Brain microvascular endothelial cell (primary cell): Measurements from ENCODE around the gene OR2G6.
"Not testable (repeated sequence)": the region's sequence is repeated elsewhere in the genome, so short reads cannot be mapped to it uniquely, and the experiment has no call there.

Source experiments
- DNase-seq: peaks from one replicate; pipeline ENCODE4 v3.0.0-alpha.2; 2020
- H3K27ac ChIP-seq: fragments of 250-450 bp; sonication (Bioruptor Pico); 2 replicates; pipeline ENCODE4 v1.5.1; 2020; ENCODE audit warnings: mild to moderate bottlenecking, moderate library complexity
- H3K27me3 ChIP-seq: fragments of 250-450 bp; sonication (Bioruptor Pico); replicated peaks from 2 replicates; pipeline ENCODE4 v1.5.1; 2020; ENCODE audit warnings: mild to moderate bottlenecking
- H3K36me3 ChIP-seq: fragments of 250-450 bp; sonication (Bioruptor Pico); replicated peaks from 2 replicates; pipeline ENCODE4 v1.5.1; 2020; ENCODE audit warnings: mild to moderate bottlenecking
- H3K4me3 ChIP-seq: 2 replicates; pipeline ENCODE4 v1.5.1; 2011; ENCODE audit warnings: low read depth, mild to moderate bottlenecking, control low read depth, low read length, moderate library complexity
- CTCF ChIP-seq: IDR thresholded peaks from 2 replicates; pipeline ENCODE4 v1.5.1; 2011; ENCODE audit warnings: low read depth, mild to moderate bottlenecking, moderate library complexity, low read length, control low read depth, inconsistent platforms; ENCODE audit errors: missing control alignments
- in situ Hi-C: cut with HindIII; loops from 2 replicates; pipeline ENCODE4 v1.10.0; 2017; ENCODE audit warnings: low sequenced_read_pairs, low pct_ligation_motif_present

OR2G6 gene

GRCh38 chr1:248521856-248522255 lies 14.0 kb downstream of the OR2G6 start:
- Histone ChIP-seq H3K27me3 (no peaks in the 10 kb centered on the region), H3K4me3 (no peak overlapping the region), H3K27ac (no peak overlapping the region), H3K36me3 (no peaks in the 10 kb centered on the region)
- in situ Hi-C loops, result no loop called here
- DNase-seq, result no peak
- no peak for TF ChIP-seq CTCF

GRCh38 chr1:248537449-248537848 lies 29.6 kb downstream of the OR2G6 start:
- H3K4me3 ChIP-seq, H3K27ac ChIP-seq, in situ Hi-C loops, H3K36me3 ChIP-seq, H3K27me3 ChIP-seq, DNase-seq: not testable (repeated sequence)

GRCh38 chr1:248547383-248547782 lies 39.5 kb downstream of the OR2G6 start:
- H3K36me3 ChIP-seq, in situ Hi-C loops, DNase-seq, H3K4me3 ChIP-seq, H3K27ac ChIP-seq, H3K27me3 ChIP-seq: not testable (repeated sequence)

GRCh38 chr1:248551027-248551426 lies 43.2 kb downstream of the OR2G6 start:
- DNase-seq, in situ Hi-C loops: not testable (repeated sequence)

GRCh38 chr1:248562672-248563071 lies 54.8 kb downstream of the OR2G6 start, which contains the start of gene OR2T29:
Gene OR2T29, minus strand, starts transcription at chr1:248562772. Its CDS starts 3,281 bp downstream, at chr1:248559491.
- in situ Hi-C loops, H3K27me3 ChIP-seq, H3K36me3 ChIP-seq, H3K4me3 ChIP-seq, H3K27ac ChIP-seq, DNase-seq: not testable (repeated sequence)

More at GRCh38 chr1:248551027-248551426, 43.2 kb downstream of the OR2G6 start:
- H3K36me3 ChIP-seq, H3K4me3 ChIP-seq, H3K27ac ChIP-seq, H3K27me3 ChIP-seq: not testable (repeated sequence)

GRCh38 chr1:248565530-248566373 lies 57.9 kb downstream of the OR2G6 start:
- not testable (repeated sequence) for DNase-seq, H3K27ac ChIP-seq

GRCh38 chr1:248569049-248569448 lies 61.2 kb downstream of the OR2G6 start:
- H3K36me3 ChIP-seq, H3K4me3 ChIP-seq, H3K27me3 ChIP-seq, in situ Hi-C loops, H3K27ac ChIP-seq, DNase-seq: not testable (repeated sequence)

More at GRCh38 chr1:248565530-248566373, 57.9 kb downstream of the OR2G6 start:
- H3K36me3 ChIP-seq, H3K27me3 ChIP-seq, H3K4me3 ChIP-seq, in situ Hi-C loops: not testable (repeated sequence)

GRCh38 chr1:248570811-248571210 lies 62.9 kb downstream of the OR2G6 start:
- H3K27me3 ChIP-seq, H3K4me3 ChIP-seq, in situ Hi-C loops, H3K27ac ChIP-seq, H3K36me3 ChIP-seq, DNase-seq: not testable (repeated sequence)

- DNase-seq, H3K27ac ChIP-seq, in situ Hi-C loops, H3K27me3 ChIP-seq, H3K36me3 ChIP-seq, H3K4me3 ChIP-seq: not testable (repeated sequence)
These were observed 64.2 kb downstream of the OR2G6 start for GRCh38 chr1:248572049-248572448.

- H3K27me3 ChIP-seq, H3K27ac ChIP-seq, in situ Hi-C loops, DNase-seq, H3K36me3 ChIP-seq, H3K4me3 ChIP-seq: not testable (repeated sequence)
These were observed 66.0 kb downstream of the OR2G6 start for GRCh38 chr1:248573856-248574255.

- H3K27me3 ChIP-seq, in situ Hi-C loops, H3K4me3 ChIP-seq, H3K27ac ChIP-seq, DNase-seq, H3K36me3 ChIP-seq: not testable (repeated sequence)
These were observed 66.8 kb downstream of the OR2G6 start, which contains the start of gene OR2T34 for GRCh38 chr1:248574657-248575056. Gene OR2T34, minus strand, starts transcription at chr1:248574757. Its CDS starts 0 bp downstream, at chr1:248574757.
